H9 (cell line): ENCODE results near the gene PRKAR2B. TPM values are rescaled to one million over a fixed set of nuclear protein-coding genes. Genes with fewer than 3 reads are reported as not detected.

Experiments used
- DNase-seq: peaks from one replicate; pipeline ENCODE4 v3.0.0-alpha.2; 2017
- H2AFZ ChIP-seq: one replicate; pipeline ENCODE4 v1.6.1; 2013; ENCODE audit warnings: mild to moderate bottlenecking, low read length, control low read depth, moderate library complexity
- H2AK5ac ChIP-seq: 2 replicates; pipeline ENCODE4 v1.6.1; 2013; ENCODE audit warnings: low read length, control low read depth, mixed read lengths; ENCODE audit not compliant: insufficient read length
- H2BK120ac ChIP-seq: one replicate; pipeline ENCODE4 v1.6.1; 2013; ENCODE audit warnings: low read depth, mild to moderate bottlenecking, low read length, control low read depth, inconsistent platforms; ENCODE audit not compliant: poor library complexity, severe bottlenecking
- H2BK12ac ChIP-seq: 2 replicates; pipeline ENCODE4 v1.6.1; 2013; ENCODE audit warnings: low read length, control low read depth, mixed read lengths, low read depth; ENCODE audit not compliant: insufficient read length
- H2BK15ac ChIP-seq: 2 replicates; pipeline ENCODE4 v1.6.1; 2013; ENCODE audit warnings: low read depth, low read length, control low read depth
- H2BK20ac ChIP-seq: one replicate; pipeline ENCODE4 v1.6.1; 2013; ENCODE audit warnings: low read depth, mild to moderate bottlenecking, low read length, control low read depth, inconsistent platforms; ENCODE audit not compliant: poor library complexity, severe bottlenecking
- H2BK5ac ChIP-seq: 2 replicates; pipeline ENCODE4 v1.6.1; 2013; ENCODE audit warnings: low read length, control low read depth, mixed read lengths; ENCODE audit not compliant: insufficient read length
- H3K14ac ChIP-seq: 2 replicates; pipeline ENCODE4 v1.6.1; 2013; ENCODE audit warnings: low read length, control low read depth; ENCODE audit not compliant: insufficient read depth
- H3K18ac ChIP-seq: 2 replicates; pipeline ENCODE4 v1.6.1; 2013; ENCODE audit warnings: low read depth, mild to moderate bottlenecking, mixed read lengths, low read length, control low read depth; ENCODE audit not compliant: insufficient read length
- H3K23ac ChIP-seq: 2 replicates; pipeline ENCODE4 v1.6.1; 2013; ENCODE audit warnings: low read length, control low read depth, mixed read lengths, low read depth; ENCODE audit not compliant: insufficient read length
- H3K23me2 ChIP-seq: 2 replicates; pipeline ENCODE4 v1.6.1; 2013; ENCODE audit warnings: low read depth, mild to moderate bottlenecking, mixed read lengths, low read length, control low read depth; ENCODE audit not compliant: insufficient read length, poor library complexity, severe bottlenecking
- H3K27ac ChIP-seq: 2 replicates; pipeline ENCODE4 v1.5.1; 2013; ENCODE audit warnings: low read length, control low read depth, mixed read lengths, low read depth; ENCODE audit not compliant: insufficient read length
- H3K27me3 ChIP-seq: 2 replicates; pipeline ENCODE4 v1.6.1; 2013; ENCODE audit warnings: low read length, control low read depth, inconsistent platforms; ENCODE audit not compliant: insufficient read depth
- H3K4ac ChIP-seq: 2 replicates; pipeline ENCODE4 v1.6.1; 2013; ENCODE audit warnings: low read depth, mild to moderate bottlenecking, control low read depth, inconsistent platforms, low read length, moderate library complexity
- H3K4me1 ChIP-seq: 2 replicates; pipeline ENCODE4 v1.6.1; 2013; ENCODE audit warnings: low read length, control low read depth, inconsistent platforms; ENCODE audit not compliant: insufficient read depth
- H3K4me2 ChIP-seq: 2 replicates; pipeline ENCODE4 v1.6.1; 2013; ENCODE audit warnings: low read length, control low read depth, mixed read lengths; ENCODE audit not compliant: insufficient read length, insufficient read depth
- H3K56ac ChIP-seq: 2 replicates; pipeline ENCODE4 v1.6.1; 2013; ENCODE audit warnings: low read depth, mild to moderate bottlenecking, mixed read lengths, low read length, control low read depth; ENCODE audit not compliant: insufficient read length
- H3K79me1 ChIP-seq: 2 replicates; pipeline ENCODE4 v1.6.1; 2013; ENCODE audit warnings: low read depth, mild to moderate bottlenecking, moderate library complexity, low read length, control low read depth, inconsistent platforms; ENCODE audit not compliant: insufficient read depth, poor library complexity, severe bottlenecking
- H3K79me2 ChIP-seq: 2 replicates; pipeline ENCODE4 v1.6.1; 2013; ENCODE audit warnings: low read length, control low read depth, inconsistent platforms; ENCODE audit not compliant: insufficient read depth
- H3K9ac ChIP-seq: 2 replicates; pipeline ENCODE4 v1.6.1; 2013; ENCODE audit warnings: low read length, control low read depth, mixed read lengths; ENCODE audit not compliant: insufficient read length; ENCODE audit errors: extremely low read depth
- H3K9me3 ChIP-seq: one replicate; pipeline ENCODE4 v1.6.1; 2013; ENCODE audit warnings: low read depth, low read length, inconsistent platforms; ENCODE audit not compliant: control insufficient read depth
- H3T11ph ChIP-seq: one replicate; pipeline ENCODE4 v1.6.1; 2013; ENCODE audit warnings: mild to moderate bottlenecking, low read length, control low read depth, inconsistent platforms
- H4K20me1 ChIP-seq: one replicate; pipeline ENCODE4 v1.6.1; 2013; ENCODE audit not compliant: control insufficient read depth, insufficient read length, insufficient read depth
- H4K5ac ChIP-seq: 2 replicates; pipeline ENCODE4 v1.6.1; 2013; ENCODE audit warnings: low read depth, mild to moderate bottlenecking, mixed read lengths, low read length, control low read depth; ENCODE audit not compliant: insufficient read length
- H4K8ac ChIP-seq: replicated peaks from 2 replicates; pipeline ENCODE4 v1.6.1; 2013; ENCODE audit warnings: low read length, control low read depth, mixed read lengths, low read depth; ENCODE audit not compliant: insufficient read length
- H4K91ac ChIP-seq: 2 replicates; pipeline ENCODE4 v1.6.1; 2013; ENCODE audit warnings: low read depth, mild to moderate bottlenecking, moderate library complexity, mixed read lengths, low read length, control low read depth; ENCODE audit not compliant: insufficient read length
- H3K27ac Mint-ChIP-seq, 3 experiments: 2 replicates in 2 of 3; 3 replicates in 1 of 3; pipeline ENCODE4 v1.8.0; 2020 to 2021; ENCODE audit warnings: mixed read lengths in 3 of 3, mild to moderate bottlenecking in 1 of 3, moderate library complexity in 1 of 3
- H3K27me3 Mint-ChIP-seq: 2 replicates; pipeline ENCODE4 v1.8.0; 2021; ENCODE audit warnings: low read depth, mild to moderate bottlenecking, moderate library complexity, mixed read lengths
- H3K36me3 Mint-ChIP-seq, 3 experiments: 2 replicates in 2 of 3; 3 replicates in 1 of 3; pipeline ENCODE4 v1.8.0; 2020 to 2021; ENCODE audit warnings: low read depth in 3 of 3, mixed read lengths in 3 of 3; ENCODE audit not compliant: insufficient read depth in 1 of 3
- H3K4me1 Mint-ChIP-seq, 2 experiments: 2 replicates each; pipeline ENCODE4 v1.8.0; 2020; ENCODE audit warnings: mixed read lengths in 2 of 2
- H3K4me3 Mint-ChIP-seq, 2 experiments: 2 replicates in 1 of 2; 3 replicates in 1 of 2; pipeline ENCODE4 v1.8.0; 2020 to 2021; ENCODE audit warnings: mild to moderate bottlenecking in 2 of 2, mixed read lengths in 2 of 2, moderate library complexity in 1 of 2
- H3K9me3 Mint-ChIP-seq, 2 experiments: 2 replicates in 1 of 2; 3 replicates in 1 of 2; pipeline ENCODE4 v1.8.0; 2020; ENCODE audit warnings: mild to moderate bottlenecking in 2 of 2, mixed read lengths in 2 of 2, moderate library complexity in 1 of 2
- CTCF ChIP-seq: fragments of 200-600 bp; sonication (generic); conservative IDR thresholded peaks from 3 replicates; pipeline ENCODE4 v1.8.0; 2021; ENCODE audit warnings: antibody characterized with exemption, mild to moderate bottlenecking
- total RNA-seq: library from RNA; stranded (reverse); gene quantifications from 2 replicates; pipeline ENCODE4 v1.2.1, GENCODE V29; 2021

PRKAR2B gene
- total RNA-seq, 1 experiment from 2014 or later: 16.6 TPM

DNA sequence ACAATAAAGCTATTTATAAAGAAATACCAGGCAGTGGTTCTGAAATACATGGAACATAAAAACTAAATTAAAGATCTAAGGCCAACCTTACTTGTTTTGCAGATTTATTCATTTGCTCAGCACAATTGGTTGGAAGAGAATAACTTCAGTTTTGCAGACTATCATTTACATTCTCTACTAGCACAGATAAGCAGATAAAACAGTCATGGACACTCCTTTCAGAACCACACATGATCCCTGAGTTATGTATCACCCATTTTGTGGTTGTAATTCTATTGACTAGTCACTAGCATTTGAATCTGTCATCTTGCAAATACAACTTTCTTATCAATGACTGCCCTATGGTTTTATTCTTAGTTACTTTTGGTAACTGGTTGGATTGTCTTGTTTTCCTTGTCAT lies 45.1 kb downstream of the PRKAR2B start:
- Histone ChIP-seq H3T11ph (no peak overlapping the region), H3K27ac (no peak overlapping the region), H2BK5ac (no peak overlapping the region), H4K20me1 (no peaks in the 10 kb centered on the region), H3K23ac (no peak overlapping the region), H4K91ac (no peak overlapping the region), H3K27me3 (no peaks in the 10 kb centered on the region), H3K4me2 (no peak overlapping the region), H3K79me1 (no peaks in the 10 kb centered on the region), H3K4ac (no peak overlapping the region), H2BK120ac (no peak overlapping the region), H2AK5ac (no peak overlapping the region), H3K14ac (no peak overlapping the region), H3K18ac (no peak overlapping the region), H2BK20ac (no peak overlapping the region), H3K79me2 (no peaks in the 10 kb centered on the region), H3K9ac (no peak overlapping the region), H2BK15ac (no peak overlapping the region), H3K4me1 (peaks cover 7% of the 10 kb centered on the region), H3K56ac (no peak overlapping the region), H2AFZ (no peak overlapping the region), H3K9me3 (no peaks in the 10 kb centered on the region), H4K8ac (no peak overlapping the region), H2BK12ac (no peak overlapping the region), H3K23me2 (no peaks in the 10 kb centered on the region), H4K5ac (no peak overlapping the region)
- Mint-ChIP-seq H3K27me3 (no peaks in the 10 kb centered on the region), H3K4me1 (peaks cover 13 to 21% of the 10 kb centered on the region in 2 experiments), H3K27ac (no peak overlapping the region), H3K4me3 (no peak overlapping the region), H3K36me3 (no peaks in the 10 kb centered on the region; a peak in 1 of 7 replicates), H3K9me3 (no peaks in the 10 kb centered on the region)
- no peak for TF ChIP-seq CTCF
- no peak for DNase-seq
